ENCODE data around the gene EXOC4.

GRCh38 chr7:133552079-133552478, 299.2 kb downstream of the EXOC4 start:
- TF ChIP-seq POLR2A (IDR thresholded peaks at IDR 0.05), result no peak
- TF ChIP-seq, protein P1, sequence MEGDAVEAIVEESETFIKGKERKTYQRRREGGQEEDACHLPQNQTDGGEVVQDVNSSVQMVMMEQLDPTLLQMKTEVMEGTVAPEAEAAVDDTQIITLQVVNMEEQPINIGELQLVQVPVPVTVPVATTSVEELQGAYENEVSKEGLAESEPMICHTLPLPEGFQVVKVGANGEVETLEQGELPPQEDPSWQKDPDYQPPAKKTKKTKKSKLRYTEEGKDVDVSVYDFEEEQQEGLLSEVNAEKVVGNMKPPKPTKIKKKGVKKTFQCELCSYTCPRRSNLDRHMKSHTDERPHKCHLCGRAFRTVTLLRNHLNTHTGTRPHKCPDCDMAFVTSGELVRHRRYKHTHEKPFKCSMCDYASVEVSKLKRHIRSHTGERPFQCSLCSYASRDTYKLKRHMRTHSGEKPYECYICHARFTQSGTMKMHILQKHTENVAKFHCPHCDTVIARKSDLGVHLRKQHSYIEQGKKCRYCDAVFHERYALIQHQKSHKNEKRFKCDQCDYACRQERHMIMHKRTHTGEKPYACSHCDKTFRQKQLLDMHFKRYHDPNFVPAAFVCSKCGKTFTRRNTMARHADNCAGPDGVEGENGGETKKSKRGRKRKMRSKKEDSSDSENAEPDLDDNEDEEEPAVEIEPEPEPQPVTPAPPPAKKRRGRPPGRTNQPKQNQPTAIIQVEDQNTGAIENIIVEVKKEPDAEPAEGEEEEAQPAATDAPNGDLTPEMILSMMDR (IDR thresholded peaks at IDR 0.05 in 4 of 5, conservative IDR thresholded peaks at IDR 0.05 in 1 of 5), result no peak

Measured in gastrocnemius medialis (tissue), 4 donors.